Mesendoderm (in vitro differentiated cells): ENCODE results near the gene SMYD3.

ENCODE experiments used
- DNase-seq: peaks from one replicate; pipeline ENCODE4 v3.0.0; 2013
- H2AK5ac ChIP-seq: 2 replicates; pipeline ENCODE4 v1.6.1; 2013; ENCODE audit warnings: low read length, inconsistent platforms
- H2BK120ac ChIP-seq: 2 replicates; pipeline ENCODE4 v1.6.1; 2013; ENCODE audit warnings: low read depth, mild to moderate bottlenecking, low read length, moderate library complexity, mixed read lengths
- H2BK15ac ChIP-seq: replicated peaks from 2 replicates; pipeline ENCODE4 v1.6.1; 2013; ENCODE audit warnings: low read depth, mild to moderate bottlenecking, moderate library complexity
- H2BK5ac ChIP-seq: 2 replicates; pipeline ENCODE4 v1.6.1; 2013; ENCODE audit warnings: low read length, inconsistent platforms
- H3K18ac ChIP-seq: 2 replicates; pipeline ENCODE4 v1.6.1; 2013; ENCODE audit warnings: mild to moderate bottlenecking, low read length, mixed read lengths
- H3K23ac ChIP-seq: one replicate; pipeline ENCODE4 v1.6.1; 2013; ENCODE audit warnings: low read length
- H3K27ac ChIP-seq: 2 replicates; pipeline ENCODE4 v1.5.1; 2013; ENCODE audit warnings: low read depth, mild to moderate bottlenecking, inconsistent platforms, low read length, moderate library complexity
- H3K27me3 ChIP-seq: 2 replicates; pipeline ENCODE4 v1.6.1; 2013; ENCODE audit warnings: low read length, control low read depth, mild to moderate bottlenecking, inconsistent platforms; ENCODE audit not compliant: insufficient read depth, poor library complexity
- H3K36me3 ChIP-seq: 2 replicates; pipeline ENCODE4 v1.6.1; 2013; ENCODE audit warnings: low read length, inconsistent platforms; ENCODE audit not compliant: control insufficient read depth, insufficient read depth
- H3K4ac ChIP-seq: one replicate; pipeline ENCODE4 v1.6.1; 2013; ENCODE audit warnings: low read depth, mild to moderate bottlenecking, low read length, moderate library complexity
- H3K4me1 ChIP-seq: 2 replicates; pipeline ENCODE4 v1.6.1; 2013; ENCODE audit warnings: low read depth, low read length, inconsistent platforms; ENCODE audit not compliant: control insufficient read depth
- H3K4me2 ChIP-seq: 2 replicates; pipeline ENCODE4 v1.6.1; 2013; ENCODE audit warnings: low read length
- H3K4me3 ChIP-seq: 2 replicates; pipeline ENCODE4 v1.5.1; 2013; ENCODE audit warnings: mild to moderate bottlenecking, low read length
- H3K56ac ChIP-seq: one replicate; pipeline ENCODE4 v1.6.1; 2013; ENCODE audit warnings: low read length
- H3K79me1 ChIP-seq: 2 replicates; pipeline ENCODE4 v1.6.1; 2013; ENCODE audit warnings: low read length, inconsistent platforms
- H3K79me2 ChIP-seq: 2 replicates; pipeline ENCODE4 v1.6.1; 2013; ENCODE audit warnings: mild to moderate bottlenecking, low read length; ENCODE audit not compliant: control insufficient read depth, insufficient read depth
- H3K9ac ChIP-seq: 2 replicates; pipeline ENCODE4 v1.6.1; 2013; ENCODE audit warnings: low read length, inconsistent platforms
- H4K5ac ChIP-seq: one replicate; pipeline ENCODE4 v1.6.1; 2013; ENCODE audit warnings: low read length
- H4K8ac ChIP-seq: one replicate; pipeline ENCODE4 v1.6.1; 2013; ENCODE audit warnings: low read depth, mild to moderate bottlenecking, control low read depth, low read length, moderate library complexity
- WGBS: extraction: QIAGEN DNeasy Blood & Tissue Kit; methylation state at CpG from one replicate; pipeline ENCODE4 v1.1.7; 2013; ENCODE audit warnings: low lambda C conversion rate, missing lambda C conversion rate; ENCODE audit not compliant: insufficient coverage; ENCODE audit errors: extremely low coverage; 5-methylcytosine and 5-hydroxymethylcytosine counted together

The SMYD3 gene

GRCh38 chr1:246152986-246153431, 354.1 kb downstream of the SMYD3 start:
- Histone ChIP-seq H3K36me3 (no peaks in the 10 kb centered on the region), H3K23ac (no peak overlapping the region), H3K79me2 (no peaks in the 10 kb centered on the region), H3K27ac (no peak overlapping the region), H4K5ac (no peak overlapping the region), H2BK15ac (no peak overlapping the region), H2BK5ac (no peak overlapping the region), H3K4me3 (no peak overlapping the region), H4K8ac (no peak overlapping the region), H3K27me3 (no peaks in the 10 kb centered on the region), H2BK120ac (no peak overlapping the region), H3K4ac (no peak overlapping the region), H3K9ac (no peak overlapping the region), H3K56ac (no peak overlapping the region), H3K4me1 (no peaks in the 10 kb centered on the region), H2AK5ac (no peak overlapping the region), H3K18ac (no peak overlapping the region), H3K79me1 (no peaks in the 10 kb centered on the region), H3K4me2 (no peak overlapping the region)
- DNase-seq = no peak
- WGBS = no CpG with 5 or more reads among the region's 3 CpGs

- Histone ChIP-seq H3K79me1 (no peaks in the 10 kb centered on the region), H3K79me2 (no peaks in the 10 kb centered on the region), H3K9ac (no peak overlapping the region), H3K4me2 (no peak overlapping the region), H3K36me3 (no peaks in the 10 kb centered on the region), H2BK15ac (no peak overlapping the region), H3K4me1 (no peaks in the 10 kb centered on the region), H3K18ac (no peak overlapping the region), H3K27me3 (no peaks in the 10 kb centered on the region), H3K4me3 (no peak overlapping the region), H2BK5ac (no peak overlapping the region), H3K27ac (no peak overlapping the region), H3K56ac (no peak overlapping the region), H4K5ac (no peak overlapping the region), H4K8ac (no peak overlapping the region), H3K4ac (no peak overlapping the region), H2BK120ac (no peak overlapping the region), H3K23ac (no peak overlapping the region), H2AK5ac (no peak overlapping the region)
- no CpG with 5 or more reads among the region's 6 CpGs for WGBS
- DNase-seq = peak; percentile 67
Measured at GRCh38 chr1:246151796-246152434, 355.2 kb downstream of the SMYD3 start.

GRCh38 chr1:246149543-246149942, 357.5 kb downstream of the SMYD3 start:
- Histone ChIP-seq H2BK5ac (no peak overlapping the region), H3K9ac (no peak overlapping the region), H3K4me2 (no peak overlapping the region), H3K36me3 (no peaks in the 10 kb centered on the region), H3K27me3 (no peaks in the 10 kb centered on the region), H2AK5ac (no peak overlapping the region), H3K56ac (no peak overlapping the region), H3K79me1 (no peaks in the 10 kb centered on the region), H3K18ac (no peak overlapping the region), H2BK15ac (no peak overlapping the region), H3K79me2 (no peaks in the 10 kb centered on the region), H2BK120ac (no peak overlapping the region), H3K4ac (no peak overlapping the region), H3K23ac (no peak overlapping the region), H4K8ac (no peak overlapping the region), H4K5ac (no peak overlapping the region), H3K4me3 (no peak overlapping the region), H3K27ac (no peak overlapping the region), H3K4me1 (no peaks in the 10 kb centered on the region)
- WGBS = no CpG with 5 or more reads among the region's 2 CpGs
- no peak for DNase-seq

GRCh38 chr1:246147524-246148461, 359.3 kb downstream of the SMYD3 start:
- H3K79me2 ChIP-seq = no peaks in the 10 kb centered on the region
- H3K4ac ChIP-seq = no peak overlapping the region
- no peak overlapping the region for H4K8ac ChIP-seq
- H3K4me1 ChIP-seq = no peaks in the 10 kb centered on the region
- no peak overlapping the region for H3K23ac ChIP-seq
- H3K27me3 ChIP-seq = no peaks in the 10 kb centered on the region
- H3K36me3 ChIP-seq = no peaks in the 10 kb centered on the region
- H3K56ac ChIP-seq = no peak overlapping the region
- H2AK5ac ChIP-seq = no peak overlapping the region
- no peak overlapping the region for H3K18ac ChIP-seq
- no peak overlapping the region for H2BK15ac ChIP-seq
- H3K4me3 ChIP-seq = no peak overlapping the region
- no peak overlapping the region for H2BK120ac ChIP-seq
- no peaks in the 10 kb centered on the region for H3K79me1 ChIP-seq
- no peak overlapping the region for H3K4me2 ChIP-seq
- no peak overlapping the region for H3K27ac ChIP-seq
- H2BK5ac ChIP-seq = no peak overlapping the region
- peak; percentile 21 for DNase-seq
- no peak overlapping the region for H3K9ac ChIP-seq
- no CpG with 5 or more reads among the region's 29 CpGs for WGBS
- H4K5ac ChIP-seq = no peak overlapping the region

GRCh38 chr1:246146804-246147523, 360.1 kb downstream of the SMYD3 start:
- Histone ChIP-seq H3K4me1 (no peaks in the 10 kb centered on the region), H3K23ac (no peak overlapping the region), H2BK120ac (no peak overlapping the region), H3K79me1 (no peaks in the 10 kb centered on the region), H3K4me2 (no peak overlapping the region), H3K27me3 (no peaks in the 10 kb centered on the region), H3K4me3 (no peak overlapping the region), H2BK5ac (no peak overlapping the region), H2AK5ac (no peak overlapping the region), H3K79me2 (no peaks in the 10 kb centered on the region), H2BK15ac (no peak overlapping the region), H3K27ac (no peak overlapping the region), H4K5ac (no peak overlapping the region), H3K4ac (no peak overlapping the region), H3K9ac (no peak overlapping the region), H3K36me3 (no peaks in the 10 kb centered on the region), H4K8ac (no peak overlapping the region), H3K18ac (no peak overlapping the region), H3K56ac (no peak overlapping the region)
- no peak for DNase-seq
- WGBS = no CpG with 5 or more reads among the region's 25 CpGs
